GM15510 (cell line): ENCODE results near the gene IDE.

Experiments used
- POLR2A ChIP-seq: IDR thresholded peaks from 3 replicates; pipeline ENCODE4 v1.6.1; 2011; ENCODE audit warnings: borderline replicate concordance; ENCODE audit not compliant: insufficient read length; ENCODE audit errors: extremely low read depth

Gene IDE

DNA sequence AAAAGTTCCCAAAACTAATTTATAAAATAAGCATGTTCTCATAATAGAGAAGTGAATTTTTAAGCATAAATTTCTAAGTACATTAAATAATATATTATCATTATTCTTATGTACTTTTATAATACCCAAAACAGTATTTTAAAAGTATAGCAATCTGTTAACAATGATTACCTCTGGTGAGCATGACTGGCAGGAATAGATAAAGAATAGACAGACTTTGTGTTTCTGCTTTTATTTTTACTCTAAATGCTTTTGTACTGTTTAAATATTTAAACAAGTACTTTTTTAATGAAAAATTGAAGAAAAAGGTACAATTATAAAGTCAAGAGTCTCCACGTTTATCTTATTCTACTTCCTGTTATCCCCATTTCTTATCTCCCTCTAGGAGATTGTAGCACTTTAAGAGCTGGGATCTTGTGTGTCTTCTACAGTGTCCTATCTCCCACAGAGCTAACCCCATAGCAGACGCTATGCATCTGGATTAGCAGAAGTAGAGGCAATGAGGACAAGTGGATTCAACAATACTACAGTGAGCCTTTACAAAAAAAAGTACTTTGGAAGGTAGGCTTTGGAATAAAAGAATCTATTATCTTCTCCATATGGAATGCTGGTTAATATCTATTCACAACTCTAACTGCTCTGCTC lies 42.9 kb downstream of the IDE start:
- TF ChIP-seq POLR2A, result no peak

DNA sequence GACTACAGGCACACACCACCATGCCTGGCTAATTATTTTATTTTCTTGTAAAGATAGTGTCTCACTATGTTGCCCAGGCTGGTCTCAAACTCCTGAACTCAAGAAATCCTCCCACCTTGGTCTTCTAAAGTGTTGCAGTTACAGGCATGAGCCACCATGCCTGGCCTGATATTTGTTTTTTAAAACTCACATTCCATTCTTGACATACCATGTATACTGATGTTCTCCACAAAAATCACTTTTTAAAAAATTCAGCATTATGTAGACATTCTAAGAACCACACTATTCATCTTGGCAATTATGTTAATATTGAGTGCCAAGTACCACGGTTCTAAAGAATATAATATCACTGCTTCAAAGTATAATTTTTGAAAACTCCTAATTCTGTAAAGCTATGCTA lies 43.5 kb downstream of the IDE start:
- TF ChIP-seq POLR2A, result no peak

DNA sequence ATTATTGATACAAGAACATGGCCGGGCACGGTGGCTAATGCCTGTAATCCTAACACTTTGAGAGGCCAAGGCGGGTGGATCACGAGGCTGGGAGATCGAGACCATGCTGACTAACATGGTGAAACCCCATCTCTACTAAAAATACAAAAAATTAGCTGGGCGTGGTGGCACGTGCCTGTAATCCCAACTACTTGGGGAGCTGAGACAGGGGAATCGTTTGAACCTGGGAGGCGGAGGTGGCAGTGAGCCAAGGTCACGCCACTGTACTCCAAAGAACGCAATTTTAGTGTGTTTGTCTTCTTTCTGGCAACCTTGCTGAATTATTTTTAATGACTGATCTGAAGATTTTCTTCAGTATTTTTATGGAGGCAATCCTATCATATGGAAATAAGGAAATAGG lies 46.2 kb downstream of the IDE start:
- TF ChIP-seq POLR2A, result no peak

DNA sequence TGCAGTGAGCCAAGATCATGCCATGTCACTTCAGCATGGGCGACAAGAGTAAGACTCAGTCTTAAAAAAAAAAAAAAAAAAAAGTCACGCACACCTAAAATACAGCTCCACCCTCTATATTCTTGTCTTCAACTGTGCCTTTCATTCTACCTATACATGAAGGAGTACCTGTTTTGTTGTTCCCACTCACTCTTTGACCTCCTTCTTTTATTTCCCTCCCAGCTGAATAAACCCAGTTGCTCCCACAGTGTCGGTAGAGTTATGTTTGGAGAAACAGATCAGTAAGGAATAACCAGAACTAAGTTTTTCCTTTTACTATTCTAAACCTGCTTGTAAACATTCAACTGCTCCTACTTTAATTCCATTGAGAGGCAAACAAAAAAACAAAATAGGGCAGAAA lies 50.3 kb downstream of the IDE start:
- TF ChIP-seq POLR2A, result no peak

DNA sequence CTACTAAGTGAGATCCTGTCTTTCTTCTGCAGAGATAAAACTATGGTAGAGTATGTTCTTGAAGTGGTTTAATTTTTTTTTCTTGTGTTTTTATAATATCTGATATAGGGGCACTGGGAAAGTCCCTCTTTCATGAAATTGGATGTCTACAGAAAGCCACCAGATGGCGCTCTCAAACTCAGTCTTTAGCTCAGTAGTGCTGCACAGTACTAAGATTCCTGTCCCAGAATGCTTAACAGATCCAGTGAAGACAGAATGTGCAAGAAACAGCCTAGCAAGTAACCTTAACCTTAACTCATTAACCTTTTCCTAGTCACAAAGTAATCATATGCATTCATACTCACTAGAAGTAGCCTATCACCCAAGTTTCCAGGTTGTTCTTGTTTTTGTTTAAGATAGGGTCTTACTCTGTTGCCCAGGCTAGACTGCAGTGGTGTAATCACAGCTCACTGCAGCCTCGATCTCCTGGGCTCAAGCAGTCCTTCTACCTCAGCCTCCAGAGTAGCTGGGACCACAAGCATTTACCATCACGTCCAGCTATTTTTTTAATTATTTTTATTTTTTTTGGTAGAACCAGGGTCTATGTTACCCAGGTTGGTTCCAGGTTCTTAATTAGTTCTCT lies 56.7 kb downstream of the IDE start:
- TF ChIP-seq POLR2A, result no peak

DNA sequence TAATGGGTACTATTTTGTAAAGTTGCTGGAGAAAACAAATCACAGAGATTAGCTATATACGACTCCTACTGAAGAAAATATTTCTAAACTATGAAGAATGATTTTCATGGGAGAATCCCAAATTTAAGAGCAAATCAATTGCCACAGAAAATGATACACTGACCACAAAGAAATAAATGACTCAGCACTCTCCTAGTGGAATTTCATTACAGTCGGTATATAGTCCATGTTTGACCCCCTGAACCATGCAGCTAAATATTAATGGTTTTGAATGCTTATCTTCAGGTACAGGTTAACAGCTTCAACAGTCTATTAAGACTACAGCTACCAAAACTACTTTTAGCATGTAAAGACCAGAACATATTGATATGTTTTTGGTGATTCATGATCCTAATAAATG lies 65.0 kb downstream of the IDE start:
- no peak for TF ChIP-seq POLR2A

DNA sequence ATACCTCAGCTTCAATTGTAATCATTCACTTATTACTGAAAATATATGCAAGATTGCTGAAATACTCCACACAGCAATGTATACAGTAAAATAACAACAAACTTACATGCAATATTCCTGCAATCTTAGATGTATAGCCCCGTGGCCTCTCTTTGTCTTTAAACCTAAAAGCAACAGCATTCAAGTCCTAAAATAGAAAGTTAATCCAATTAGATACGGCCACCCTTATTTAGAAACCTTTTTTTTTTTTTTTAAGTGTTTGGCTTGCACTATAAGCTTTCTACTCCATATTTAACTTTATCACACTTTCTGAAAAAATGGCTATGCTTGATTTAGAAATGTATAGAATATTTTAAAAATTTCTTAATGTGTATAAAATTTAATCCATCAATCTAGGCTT lies 67.6 kb downstream of the IDE start:
- no peak for TF ChIP-seq POLR2A

DNA sequence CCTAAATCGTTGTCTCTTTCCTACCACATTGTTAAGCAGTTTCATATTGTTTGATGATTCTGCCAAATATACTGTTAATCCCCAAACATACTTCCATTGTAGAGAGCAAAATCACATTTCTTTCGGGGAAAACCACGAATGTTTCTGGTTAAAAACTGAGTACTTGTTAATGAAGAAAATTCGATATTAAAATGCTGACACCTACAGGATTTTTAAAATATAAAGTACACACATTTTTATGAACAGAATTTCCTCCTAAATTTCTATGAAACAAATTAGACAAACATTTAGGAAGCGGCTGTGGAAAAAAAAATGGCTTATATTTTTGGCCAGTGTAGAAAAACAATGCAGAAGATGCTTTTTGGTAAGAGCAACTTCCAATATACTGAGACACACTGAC lies 68.8 kb downstream of the IDE start:
- TF ChIP-seq POLR2A, result no peak

DNA sequence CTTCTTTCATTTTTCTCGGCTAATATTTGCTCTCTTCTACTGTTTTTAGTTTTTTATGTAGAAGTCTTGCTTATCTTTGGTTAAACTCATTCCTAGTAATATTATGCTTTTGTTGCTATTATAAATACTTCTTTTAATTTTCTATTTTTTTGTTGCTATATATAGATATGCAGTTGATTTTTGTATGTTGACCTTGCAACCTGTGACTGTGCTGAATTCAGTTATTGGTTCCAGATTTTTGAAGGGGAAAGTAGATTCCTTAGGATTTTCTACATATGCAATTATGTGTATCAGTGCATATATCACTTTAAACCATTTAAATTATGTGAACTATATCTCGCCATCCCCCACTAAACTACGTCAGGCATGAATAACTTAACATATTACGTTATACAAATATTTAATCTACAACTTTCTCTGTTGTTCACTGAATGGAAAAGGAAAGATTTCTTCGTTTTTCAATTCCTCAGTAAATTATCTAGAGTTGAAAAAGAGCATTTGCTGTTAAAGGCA lies 71.5 kb downstream of the IDE start:
- no peak for TF ChIP-seq POLR2A

DNA sequence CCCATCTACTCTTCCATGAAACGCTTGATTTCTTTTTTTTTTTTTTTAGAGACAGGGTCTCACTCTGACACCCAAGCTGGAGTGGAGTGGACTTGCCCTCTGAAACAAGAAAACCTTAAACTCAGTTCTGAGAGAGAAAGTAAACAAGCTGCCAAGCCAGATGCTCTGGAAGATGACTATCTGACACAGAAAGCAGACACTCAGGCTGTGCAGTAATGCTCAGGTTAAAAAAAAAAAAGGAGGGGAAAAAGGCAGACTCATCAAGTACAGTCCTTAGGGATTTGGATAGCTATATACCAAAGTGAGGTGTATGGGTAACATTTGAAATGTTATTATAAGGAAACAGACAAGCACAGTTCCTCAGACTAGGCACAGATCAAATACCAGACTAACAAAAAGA lies 80.5 kb downstream of the IDE start:
- TF ChIP-seq POLR2A, result no peak

DNA sequence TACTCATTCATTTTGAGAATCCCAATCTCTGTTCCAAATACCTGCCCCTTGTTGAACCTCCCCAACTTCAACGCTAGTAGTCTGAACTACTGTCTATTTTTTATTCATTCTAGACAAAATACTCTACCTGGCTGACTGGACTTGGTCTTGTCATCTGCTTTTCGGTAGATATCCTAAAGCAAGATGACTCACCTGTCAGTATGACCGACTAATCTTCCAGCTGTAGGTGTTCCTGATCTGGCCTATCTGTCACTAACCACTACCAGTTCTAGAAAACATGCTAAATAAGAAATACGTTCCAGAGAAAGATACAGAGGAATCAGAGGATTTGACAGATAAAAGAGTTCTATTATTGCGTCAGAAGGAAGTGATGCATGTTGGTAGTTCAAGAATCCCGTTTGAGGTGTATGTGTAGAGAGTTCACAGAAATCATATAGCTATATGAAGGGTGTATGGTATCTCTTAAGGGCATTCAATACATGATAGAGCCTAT lies 81.1 kb downstream of the IDE start:
- TF ChIP-seq POLR2A, result no peak

DNA sequence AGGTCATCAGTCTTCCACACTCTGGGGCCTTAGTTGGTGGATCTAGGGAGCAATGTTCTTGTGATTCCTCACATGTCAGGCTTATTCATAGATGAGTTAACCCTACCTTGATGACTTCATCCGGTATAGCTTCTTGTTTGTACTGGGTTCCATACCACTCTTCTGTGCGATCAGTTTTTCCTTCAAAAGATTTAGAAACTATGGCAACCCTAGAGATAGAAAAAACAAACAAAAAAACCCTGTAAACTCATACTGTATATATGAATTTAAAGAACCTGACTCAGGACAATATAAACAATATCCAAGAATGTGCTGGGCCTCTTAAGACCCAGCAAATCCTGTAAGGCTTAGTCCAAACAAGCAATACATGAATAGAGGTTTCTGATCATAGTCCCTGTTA lies 83.5 kb downstream of the IDE start:
- no peak for TF ChIP-seq POLR2A

DNA sequence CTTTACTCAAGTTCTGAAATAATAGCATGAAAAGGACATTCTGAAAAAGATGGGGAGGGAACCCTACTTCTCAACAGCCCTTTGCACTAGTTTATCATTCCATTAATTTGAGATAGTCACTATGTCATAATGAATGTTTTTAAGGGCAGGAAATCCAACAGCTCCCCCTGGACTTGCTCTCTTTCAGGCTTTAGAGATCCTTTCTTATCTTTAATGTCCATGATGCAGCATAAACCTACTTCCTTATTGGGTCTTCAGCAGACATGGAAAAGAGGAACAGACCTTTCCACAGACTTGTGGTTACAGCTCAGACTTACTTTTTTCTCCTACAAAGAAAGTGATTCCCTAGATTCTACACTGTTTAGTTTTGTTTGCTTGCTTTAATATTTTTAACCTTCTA lies 87.3 kb downstream of the IDE start:
- TF ChIP-seq POLR2A, result no peak

DNA sequence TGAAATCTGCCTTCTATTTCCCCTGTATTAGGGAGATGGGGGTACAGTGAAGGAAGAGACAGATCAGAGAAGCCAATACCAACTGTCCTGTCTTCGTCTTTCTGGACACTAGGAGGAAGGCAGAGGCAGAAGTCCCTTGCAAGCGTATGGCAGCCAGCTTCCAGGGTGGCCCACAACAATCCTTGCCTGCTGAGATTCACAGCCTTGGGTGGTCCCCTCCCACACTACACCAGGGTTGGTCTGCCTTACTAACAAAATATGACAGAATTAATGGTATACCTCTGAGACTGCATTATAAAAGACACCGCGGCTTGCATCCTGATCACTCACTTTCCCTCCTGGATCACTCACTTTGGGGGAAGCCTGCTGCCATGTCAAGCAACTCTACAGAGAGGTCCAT lies 90.4 kb downstream of the IDE start:
- no peak for TF ChIP-seq POLR2A

DNA sequence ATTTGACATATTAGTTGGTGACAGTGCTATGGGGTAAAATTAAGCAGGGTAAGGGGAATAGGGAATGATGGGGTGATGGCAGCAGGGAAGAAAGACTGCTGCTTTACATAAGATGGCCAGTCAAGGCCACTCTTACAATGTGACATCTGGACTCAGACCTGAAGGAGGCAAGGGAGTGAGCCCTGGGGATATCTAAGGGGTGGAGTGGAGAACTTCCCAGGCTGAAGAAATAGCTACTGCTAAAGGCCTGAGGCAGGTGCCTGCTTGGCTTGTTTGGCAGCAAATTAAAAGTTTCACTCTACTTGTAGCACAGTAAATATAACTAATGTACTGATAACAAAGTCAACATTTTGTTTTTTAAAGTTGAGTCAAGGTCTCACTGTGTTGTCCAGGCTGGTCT lies 93.5 kb downstream of the IDE start:
- TF ChIP-seq POLR2A, result no peak

DNA sequence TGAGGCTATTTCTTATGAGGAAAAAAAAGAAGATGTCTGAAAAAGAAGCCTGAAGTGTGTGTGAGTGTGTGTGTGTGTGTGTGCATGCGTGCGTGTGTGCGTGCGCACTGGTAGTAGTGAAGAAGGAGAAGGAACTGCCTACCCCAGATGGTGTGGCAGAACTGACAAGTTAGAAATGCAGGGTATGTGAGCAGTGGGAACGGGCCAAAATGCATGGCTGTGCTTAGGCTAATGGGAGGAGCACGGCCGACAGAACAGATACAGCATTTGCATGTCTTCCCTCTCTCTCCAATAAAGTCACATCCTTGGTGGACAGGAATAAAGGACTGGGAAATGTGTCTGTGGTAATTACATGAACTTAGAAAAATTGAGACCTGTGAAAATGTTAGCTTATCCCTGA lies 94.3 kb downstream of the IDE start:
- TF ChIP-seq POLR2A, result no peak
